NCI-H526 (cell line): ENCODE measurements around the gene RPL21.

Experiments used
- DNase-seq, 2 experiments: peaks; one replicate each; lab custom pipeline; 2025; lab: John Stamatoyannopoulos, UW

Gene RPL21

GRCh38 chr13:27258637-27259386 is 7.5 kb downstream of the RPL21 start:
- no peak for DNase-seq

GRCh38 chr13:27259831-27260230 is 8.5 kb downstream of the RPL21 start:
- DNase-seq = no peak

- DNase-seq = no peak
Measured at GRCh38 chr13:27261396-27261795, 10.0 kb downstream of the RPL21 start.

GRCh38 chr13:27263438-27263837 is 12.1 kb downstream of the RPL21 start:
- no peak for DNase-seq

GRCh38 chr13:27264181-27264580 is 12.8 kb downstream of the RPL21 start:
- peak; percentile 80 to 84 for DNase-seq

- DNase-seq = no peak
Measured at GRCh38 chr13:27264648-27265047, 13.3 kb downstream of the RPL21 start.

GRCh38 chr13:27266917-27267316 is 15.6 kb downstream of the RPL21 start:
- peak; percentile 80 to 89 for DNase-seq

GRCh38 chr13:27267596-27267995 is 16.2 kb downstream of the RPL21 start:
- no peak for DNase-seq

GRCh38 chr13:27269114-27269665 is 17.8 kb downstream of the RPL21 start:
- DNase-seq = no peak

- DNase-seq = peak; percentile 76 to 97
Measured at GRCh38 chr13:27270594-27271520, 19.5 kb downstream of the RPL21 start, which contains the start of gene RASL11A. TSS of gene RASL11A (plus strand) at chr13:27270830. CDS start at chr13:27270945, 115 bp downstream.

GRCh38 chr13:27271570-27272096 is 20.3 kb downstream of the RPL21 start:
- no peak for DNase-seq

- DNase-seq = no peak
Measured at GRCh38 chr13:27273658-27274425, 22.5 kb downstream of the RPL21 start.

- DNase-seq = no peak
Measured at GRCh38 chr13:27274631-27275030, 23.3 kb downstream of the RPL21 start.

GRCh38 chr13:27276188-27276587 is 24.8 kb downstream of the RPL21 start:
- no peak for DNase-seq

- no peak for DNase-seq
Measured at GRCh38 chr13:27279506-27279905, 28.1 kb downstream of the RPL21 start.

- no peak for DNase-seq
Measured at GRCh38 chr13:27280009-27280656, 28.8 kb downstream of the RPL21 start.

GRCh38 chr13:27280841-27281240 is 29.5 kb downstream of the RPL21 start:
- DNase-seq = no peak

GRCh38 chr13:27281420-27281819 is 30.1 kb downstream of the RPL21 start:
- peak; percentile 17 to 54 for DNase-seq

GRCh38 chr13:27283906-27284493 is 32.6 kb downstream of the RPL21 start:
- peak; percentile 33 to 76 for DNase-seq

- no peak for DNase-seq
Measured at GRCh38 chr13:27288392-27288791, 37.0 kb downstream of the RPL21 start.
